HEK293 (cell line): ENCODE results near the gene CAMK2B.
A peak's percentile ranks its signal among the peaks of the same experiment; 100 is the strongest.

Experiments
- CTCF ChIA-PET: fragments of 350-600 bp; formaldehyde crosslinking; extraction: SDS; loops from one replicate; lab custom pipeline; 2021; ENCODE audit warnings: antibody characterized with exemption; lab: Yijun Ruan, JAX
- POLR2A ChIA-PET: fragments of 300-600 bp; formaldehyde crosslinking; extraction: SDS; loops from one replicate; lab custom pipeline; 2020; ENCODE audit warnings: antibody characterized with exemption, inconsistent platforms; lab: Yijun Ruan, JAX
- H3K27ac ChIP-seq: fragments of 200-500 bp; sonication (Bioruptor generic); 2 replicates; pipeline ENCODE4 v1.5.1; 2014; ENCODE audit warnings: low read depth, low read length, control low read depth, inconsistent platforms; ENCODE audit errors: extremely low read depth
- H3K36me3 ChIP-seq, 2 experiments: fragments of 200-500 bp in 1 of 2; sonication (Bioruptor generic) in 1 of 2; 1 replicate in 1 of 2; 2 replicates in 1 of 2; pipeline ENCODE4 v1.5.1; 2014 to 2017; ENCODE audit warnings: inconsistent platforms in 2 of 2, low read length in 2 of 2; ENCODE audit not compliant: control insufficient read depth in 2 of 2, insufficient read depth in 1 of 2
- H3K4me1 ChIP-seq: fragments of 200-500 bp; sonication (Bioruptor generic); 2 replicates; pipeline ENCODE4 v1.5.1; 2014; ENCODE audit warnings: mild to moderate bottlenecking, low read length, inconsistent platforms; ENCODE audit not compliant: control insufficient read depth, insufficient read depth
- H3K4me3 ChIP-seq: 2 replicates; pipeline ENCODE4 v1.5.1; 2011; ENCODE audit warnings: low read depth, mild to moderate bottlenecking, control low read depth, low read length, moderate library complexity
- H3K9me3 ChIP-seq: fragments of 200-500 bp; sonication (Bioruptor generic); 2 replicates; pipeline ENCODE4 v1.5.1; 2014; ENCODE audit warnings: low read depth, low read length, inconsistent platforms; ENCODE audit not compliant: control insufficient read depth, insufficient read depth
- EGR2 ChIP-seq: fragments of 450-650 bp; formaldehyde crosslinking; IDR thresholded peaks from 2 replicates; pipeline ENCODE4 v1.5.1; 2016; ENCODE audit warnings: low read depth, missing biosample characterization, missing genetic modification characterization
- GLIS2 ChIP-seq: fragments of 450-650 bp; formaldehyde crosslinking; IDR thresholded peaks from 2 replicates; pipeline ENCODE4 v1.5.1; 2016; ENCODE audit warnings: missing biosample characterization, missing genetic modification characterization
- MEIS1 ChIP-seq: sonication (generic); formaldehyde crosslinking; IDR thresholded peaks from 2 replicates; pipeline ENCODE4 v1.8.1; 2022; ENCODE audit warnings: missing genetic modification reagents, mild to moderate bottlenecking, borderline replicate concordance
- OVOL3 ChIP-seq: fragments of 450-650 bp; formaldehyde crosslinking; IDR thresholded peaks from 2 replicates; pipeline ENCODE4 v1.5.1; 2016; ENCODE audit warnings: missing biosample characterization, missing genetic modification characterization
- SCRT1 ChIP-seq: fragments of 450-650 bp; formaldehyde crosslinking; IDR thresholded peaks from 2 replicates; pipeline ENCODE4 v1.5.1; 2016; ENCODE audit warnings: missing biosample characterization, missing genetic modification characterization, borderline replicate concordance
- SCRT2 ChIP-seq: fragments of 450-650 bp; formaldehyde crosslinking; IDR thresholded peaks from 2 replicates; pipeline ENCODE4 v1.5.1; 2016; ENCODE audit warnings: missing biosample characterization, missing genetic modification characterization
- SP7 ChIP-seq: fragments of 450-650 bp; formaldehyde crosslinking; IDR thresholded peaks from 2 replicates; pipeline ENCODE4 v1.5.1; 2016; ENCODE audit warnings: missing biosample characterization, missing genetic modification characterization
- YY1 ChIP-seq: fragments of 450-650 bp; formaldehyde crosslinking; IDR thresholded peaks from 2 replicates; pipeline ENCODE4 v1.5.1; 2018; ENCODE audit warnings: missing biosample characterization, missing genetic modification characterization
- ZBTB17 ChIP-seq: fragments of 450-650 bp; formaldehyde crosslinking; IDR thresholded peaks from 2 replicates; pipeline ENCODE4 v1.5.1; 2016; ENCODE audit warnings: missing biosample characterization, missing genetic modification characterization
- ZBTB20 ChIP-seq: fragments of 450-650 bp; formaldehyde crosslinking; IDR thresholded peaks from 2 replicates; pipeline ENCODE4 v1.5.1; 2016; ENCODE audit warnings: missing biosample characterization, missing genetic modification characterization
- ZBTB26 ChIP-seq: fragments of 450-650 bp; formaldehyde crosslinking; optimal IDR thresholded peaks from 2 replicates; pipeline ENCODE3; 2016; ENCODE audit warnings: missing biosample characterization, mild to moderate bottlenecking, missing genetic modification characterization
- ZNF660 ChIP-seq: fragments of 450-650 bp; IDR thresholded peaks from 2 replicates; pipeline ENCODE4 v1.5.1; 2018; ENCODE audit warnings: missing biosample characterization, mild to moderate bottlenecking, missing genetic modification characterization
- ZNF701 ChIP-seq: fragments of 450-650 bp; formaldehyde crosslinking; IDR thresholded peaks from 2 replicates; pipeline ENCODE4 v1.5.1; 2016; ENCODE audit warnings: missing biosample characterization, missing genetic modification characterization
- TF ChIP-seq, protein P1 (sequence below): fragments of 450-650 bp; formaldehyde crosslinking; IDR thresholded peaks from 2 replicates; pipeline ENCODE4 v1.5.1; 2016; ENCODE audit warnings: missing biosample characterization, missing genetic modification characterization
- TF ChIP-seq, protein P2 (sequence below): fragments of 450-650 bp; formaldehyde crosslinking; IDR thresholded peaks from 2 replicates; pipeline ENCODE4 v1.5.1; 2017; ENCODE audit warnings: missing biosample characterization, missing genetic modification characterization
- TF ChIP-seq, protein P3 (sequence below): fragments of 450-650 bp; formaldehyde crosslinking; IDR thresholded peaks from 2 replicates; pipeline ENCODE4 v1.5.1; 2016; ENCODE audit warnings: missing biosample characterization, missing genetic modification characterization, borderline replicate concordance

CAMK2B gene

DNA sequence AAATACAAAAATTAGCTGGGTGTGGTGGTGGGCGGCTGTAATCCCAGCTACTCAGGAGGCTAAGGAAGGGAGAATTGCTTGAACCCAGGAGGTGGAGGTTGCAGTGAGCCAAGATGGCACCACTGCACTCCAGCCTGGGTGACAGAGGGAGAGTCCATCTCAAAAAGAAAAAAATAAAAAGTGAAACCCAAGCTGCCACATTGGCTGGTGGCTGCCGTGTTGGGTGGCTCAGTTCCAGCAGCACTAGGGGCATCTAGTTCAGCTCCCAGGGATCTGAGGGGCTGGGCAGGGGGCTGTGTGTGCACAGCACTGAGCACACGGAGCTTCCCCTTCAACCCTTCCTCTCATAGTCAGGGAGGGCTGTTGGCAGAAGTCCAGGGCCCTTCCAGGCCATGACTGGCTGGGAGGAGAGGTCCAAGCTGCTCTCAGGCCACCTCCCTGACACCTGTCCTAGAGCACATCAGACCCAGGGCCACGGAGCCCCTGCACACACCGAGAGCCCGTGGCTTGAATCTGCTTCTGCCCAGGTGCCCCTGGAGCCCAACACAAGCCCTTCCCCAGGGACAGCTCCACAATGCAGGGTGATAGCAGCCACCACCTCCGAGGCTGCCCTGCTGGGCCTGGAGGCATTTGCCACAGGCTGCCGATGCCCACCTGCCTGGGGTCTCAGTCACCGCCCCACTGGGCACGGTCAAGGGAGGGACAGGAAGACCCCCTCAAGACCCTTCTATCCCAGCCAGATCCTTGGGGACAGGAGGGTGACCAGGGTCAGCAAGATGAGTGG, 77.3 kb downstream of the CAMK2B start:
- no peaks in the 10 kb centered on the region for H3K9me3 ChIP-seq
- no peaks in the 10 kb centered on the region for H3K4me1 ChIP-seq
- ChIA-PET POLR2A (interaction anchor here (0.8 kb wide), 1 partner anchor 185 kb away, joined by 3 read pairs; no protein-coding TSS in a partner anchor), CTCF (no interaction called here)
- H3K36me3 ChIP-seq, result no peaks in the 10 kb centered on the region
- no peak overlapping the region for H3K4me3 ChIP-seq
- no peak overlapping the region for H3K27ac ChIP-seq
- TF ChIP-seq OVOL3 (tag by site-specific recombination) (no peak), EGR2 (tag by site-specific recombination) (0 out of 2 replicates have a peak, but pooled peaks have one; percentile 14), ZNF660 (tag by site-specific recombination) (no peak)
- TF ChIP-seq, protein P1, sequence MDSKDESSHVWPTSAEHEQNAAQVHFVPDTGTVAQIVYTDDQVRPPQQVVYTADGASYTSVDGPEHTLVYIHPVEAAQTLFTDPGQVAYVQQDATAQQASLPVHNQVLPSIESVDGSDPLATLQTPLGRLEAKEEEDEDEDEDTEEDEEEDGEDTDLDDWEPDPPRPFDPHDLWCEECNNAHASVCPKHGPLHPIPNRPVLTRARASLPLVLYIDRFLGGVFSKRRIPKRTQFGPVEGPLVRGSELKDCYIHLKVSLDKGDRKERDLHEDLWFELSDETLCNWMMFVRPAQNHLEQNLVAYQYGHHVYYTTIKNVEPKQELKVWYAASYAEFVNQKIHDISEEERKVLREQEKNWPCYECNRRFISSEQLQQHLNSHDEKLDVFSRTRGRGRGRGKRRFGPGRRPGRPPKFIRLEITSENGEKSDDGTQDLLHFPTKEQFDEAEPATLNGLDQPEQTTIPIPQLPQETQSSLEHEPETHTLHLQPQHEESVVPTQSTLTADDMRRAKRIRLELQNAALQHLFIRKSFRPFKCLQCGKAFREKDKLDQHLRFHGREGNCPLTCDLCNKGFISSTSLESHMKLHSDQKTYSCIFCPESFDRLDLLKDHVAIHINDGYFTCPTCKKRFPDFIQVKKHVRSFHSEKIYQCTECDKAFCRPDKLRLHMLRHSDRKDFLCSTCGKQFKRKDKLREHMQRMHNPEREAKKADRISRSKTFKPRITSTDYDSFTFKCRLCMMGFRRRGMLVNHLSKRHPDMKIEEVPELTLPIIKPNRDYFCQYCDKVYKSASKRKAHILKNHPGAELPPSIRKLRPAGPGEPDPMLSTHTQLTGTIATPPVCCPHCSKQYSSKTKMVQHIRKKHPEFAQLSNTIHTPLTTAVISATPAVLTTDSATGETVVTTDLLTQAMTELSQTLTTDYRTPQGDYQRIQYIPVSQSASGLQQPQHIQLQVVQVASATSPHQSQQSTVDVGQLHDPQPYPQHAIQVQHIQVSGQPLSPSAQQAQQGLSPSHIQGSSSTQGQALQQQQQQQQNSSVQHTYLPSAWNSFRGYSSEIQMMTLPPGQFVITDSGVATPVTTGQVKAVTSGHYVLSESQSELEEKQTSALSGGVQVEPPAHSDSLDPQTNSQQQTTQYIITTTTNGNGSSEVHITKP, result peak; percentile 88
- TF ChIP-seq, all 188 proteins: peak for 2

DNA sequence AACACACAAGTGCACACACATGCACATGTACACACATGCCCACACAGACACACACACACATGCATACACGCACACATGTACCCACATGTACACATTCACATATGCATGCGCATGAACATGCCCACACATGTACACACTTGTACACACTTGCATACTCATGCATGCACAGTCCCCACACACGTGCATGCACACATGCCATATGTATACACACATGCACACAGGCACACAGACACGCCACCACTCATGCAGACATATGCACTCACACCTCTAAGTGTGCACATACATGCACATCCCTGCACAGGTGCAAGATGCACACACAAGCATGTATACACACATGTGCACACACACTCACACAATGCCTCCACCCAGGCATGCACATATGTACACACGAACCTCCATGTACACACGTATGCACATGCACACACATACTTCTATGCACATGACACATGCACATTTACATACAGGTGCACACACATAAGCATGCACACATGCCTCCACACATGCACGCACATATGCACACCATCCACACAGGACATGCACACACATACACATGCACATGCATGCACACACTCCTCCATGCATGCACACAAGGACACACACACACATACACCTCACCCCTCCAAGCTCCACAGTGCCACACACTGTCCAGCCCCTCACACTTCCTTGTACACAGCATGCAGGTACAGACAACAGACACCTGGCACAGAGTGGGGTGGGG, 78.8 kb downstream of the CAMK2B start:
- TF ChIP-seq, protein P2, sequence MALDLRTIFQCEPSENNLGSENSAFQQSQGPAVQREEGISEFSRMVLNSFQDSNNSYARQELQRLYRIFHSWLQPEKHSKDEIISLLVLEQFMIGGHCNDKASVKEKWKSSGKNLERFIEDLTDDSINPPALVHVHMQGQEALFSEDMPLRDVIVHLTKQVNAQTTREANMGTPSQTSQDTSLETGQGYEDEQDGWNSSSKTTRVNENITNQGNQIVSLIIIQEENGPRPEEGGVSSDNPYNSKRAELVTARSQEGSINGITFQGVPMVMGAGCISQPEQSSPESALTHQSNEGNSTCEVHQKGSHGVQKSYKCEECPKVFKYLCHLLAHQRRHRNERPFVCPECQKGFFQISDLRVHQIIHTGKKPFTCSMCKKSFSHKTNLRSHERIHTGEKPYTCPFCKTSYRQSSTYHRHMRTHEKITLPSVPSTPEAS (tag by site-specific recombination), result peak; percentile 92
- no peak for TF ChIP-seq SCRT2
- H3K4me1 ChIP-seq, result no peaks in the 10 kb centered on the region
- H3K36me3 ChIP-seq, result no peaks in the 10 kb centered on the region
- H3K9me3 ChIP-seq, result no peaks in the 10 kb centered on the region
- ChIA-PET POLR2A (no interaction called here), CTCF (interaction anchor here (0.6 to 0.8 kb wide), 2 partner anchors 17 to 55 kb away, joined by 3 to 4 read pairs; no protein-coding TSS in a partner anchor)
- no peak overlapping the region for H3K4me3 ChIP-seq
- no peak overlapping the region for H3K27ac ChIP-seq

GRCh38 chr7:44244282-44244681, 81.1 kb downstream of the CAMK2B start:
- H3K36me3 ChIP-seq, result no peaks in the 10 kb centered on the region
- POLR2A ChIA-PET, result no interaction called here
- CTCF ChIA-PET, result interaction anchor here (0.7 to 1.1 kb wide), 3 partner anchors 14 to 42 kb away, joined by 3 to 6 read pairs (median 4); no protein-coding TSS in a partner anchor
- H3K4me1 ChIP-seq, result no peaks in the 10 kb centered on the region
- no peaks in the 10 kb centered on the region for H3K9me3 ChIP-seq
- no peak overlapping the region for H3K4me3 ChIP-seq
- no peak overlapping the region for H3K27ac ChIP-seq
- TF ChIP-seq MEIS1 (CRISPR knock-in tag) (no peak), SP7 (tag by site-specific recombination) (no peak), GLIS2 (tag by site-specific recombination) (peak; percentile 54; the same call in 1 of the 2 replicates), ZBTB20 (tag by site-specific recombination) (no peak), ZNF701 (tag by site-specific recombination) (no peak), YY1 (no peak), ZBTB26 (tag by site-specific recombination) (no peak), SCRT1 (tag by site-specific recombination) (no peak), ZBTB17 (tag by site-specific recombination) (no peak)
- TF ChIP-seq, protein P3, sequence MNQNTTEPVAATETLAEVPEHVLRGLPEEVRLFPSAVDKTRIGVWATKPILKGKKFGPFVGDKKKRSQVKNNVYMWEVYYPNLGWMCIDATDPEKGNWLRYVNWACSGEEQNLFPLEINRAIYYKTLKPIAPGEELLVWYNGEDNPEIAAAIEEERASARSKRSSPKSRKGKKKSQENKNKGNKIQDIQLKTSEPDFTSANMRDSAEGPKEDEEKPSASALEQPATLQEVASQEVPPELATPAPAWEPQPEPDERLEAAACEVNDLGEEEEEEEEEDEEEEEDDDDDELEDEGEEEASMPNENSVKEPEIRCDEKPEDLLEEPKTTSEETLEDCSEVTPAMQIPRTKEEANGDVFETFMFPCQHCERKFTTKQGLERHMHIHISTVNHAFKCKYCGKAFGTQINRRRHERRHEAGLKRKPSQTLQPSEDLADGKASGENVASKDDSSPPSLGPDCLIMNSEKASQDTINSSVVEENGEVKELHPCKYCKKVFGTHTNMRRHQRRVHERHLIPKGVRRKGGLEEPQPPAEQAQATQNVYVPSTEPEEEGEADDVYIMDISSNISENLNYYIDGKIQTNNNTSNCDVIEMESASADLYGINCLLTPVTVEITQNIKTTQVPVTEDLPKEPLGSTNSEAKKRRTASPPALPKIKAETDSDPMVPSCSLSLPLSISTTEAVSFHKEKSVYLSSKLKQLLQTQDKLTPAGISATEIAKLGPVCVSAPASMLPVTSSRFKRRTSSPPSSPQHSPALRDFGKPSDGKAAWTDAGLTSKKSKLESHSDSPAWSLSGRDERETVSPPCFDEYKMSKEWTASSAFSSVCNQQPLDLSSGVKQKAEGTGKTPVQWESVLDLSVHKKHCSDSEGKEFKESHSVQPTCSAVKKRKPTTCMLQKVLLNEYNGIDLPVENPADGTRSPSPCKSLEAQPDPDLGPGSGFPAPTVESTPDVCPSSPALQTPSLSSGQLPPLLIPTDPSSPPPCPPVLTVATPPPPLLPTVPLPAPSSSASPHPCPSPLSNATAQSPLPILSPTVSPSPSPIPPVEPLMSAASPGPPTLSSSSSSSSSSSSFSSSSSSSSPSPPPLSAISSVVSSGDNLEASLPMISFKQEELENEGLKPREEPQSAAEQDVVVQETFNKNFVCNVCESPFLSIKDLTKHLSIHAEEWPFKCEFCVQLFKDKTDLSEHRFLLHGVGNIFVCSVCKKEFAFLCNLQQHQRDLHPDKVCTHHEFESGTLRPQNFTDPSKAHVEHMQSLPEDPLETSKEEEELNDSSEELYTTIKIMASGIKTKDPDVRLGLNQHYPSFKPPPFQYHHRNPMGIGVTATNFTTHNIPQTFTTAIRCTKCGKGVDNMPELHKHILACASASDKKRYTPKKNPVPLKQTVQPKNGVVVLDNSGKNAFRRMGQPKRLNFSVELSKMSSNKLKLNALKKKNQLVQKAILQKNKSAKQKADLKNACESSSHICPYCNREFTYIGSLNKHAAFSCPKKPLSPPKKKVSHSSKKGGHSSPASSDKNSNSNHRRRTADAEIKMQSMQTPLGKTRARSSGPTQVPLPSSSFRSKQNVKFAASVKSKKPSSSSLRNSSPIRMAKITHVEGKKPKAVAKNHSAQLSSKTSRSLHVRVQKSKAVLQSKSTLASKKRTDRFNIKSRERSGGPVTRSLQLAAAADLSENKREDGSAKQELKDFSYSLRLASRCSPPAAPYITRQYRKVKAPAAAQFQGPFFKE (tag by site-specific recombination), result no peak
